Endothelial cell of coronary artery (primary cell): ENCODE results near the gene ALDH2. TPM values are rescaled to one million over a fixed set of nuclear protein-coding genes. Genes with fewer than 3 reads are reported as not detected.

Experiments
- total RNA-seq: library from RNA; depleted of rRNA; stranded (reverse); fragments of >200 nt; gene quantifications from 2 replicates; pipeline ENCODE4 v1.2.3, GENCODE V29; 2014

Gene ALDH2
- 62.4 and 63.2 TPM in 2 replicates for total RNA-seq

DNA sequence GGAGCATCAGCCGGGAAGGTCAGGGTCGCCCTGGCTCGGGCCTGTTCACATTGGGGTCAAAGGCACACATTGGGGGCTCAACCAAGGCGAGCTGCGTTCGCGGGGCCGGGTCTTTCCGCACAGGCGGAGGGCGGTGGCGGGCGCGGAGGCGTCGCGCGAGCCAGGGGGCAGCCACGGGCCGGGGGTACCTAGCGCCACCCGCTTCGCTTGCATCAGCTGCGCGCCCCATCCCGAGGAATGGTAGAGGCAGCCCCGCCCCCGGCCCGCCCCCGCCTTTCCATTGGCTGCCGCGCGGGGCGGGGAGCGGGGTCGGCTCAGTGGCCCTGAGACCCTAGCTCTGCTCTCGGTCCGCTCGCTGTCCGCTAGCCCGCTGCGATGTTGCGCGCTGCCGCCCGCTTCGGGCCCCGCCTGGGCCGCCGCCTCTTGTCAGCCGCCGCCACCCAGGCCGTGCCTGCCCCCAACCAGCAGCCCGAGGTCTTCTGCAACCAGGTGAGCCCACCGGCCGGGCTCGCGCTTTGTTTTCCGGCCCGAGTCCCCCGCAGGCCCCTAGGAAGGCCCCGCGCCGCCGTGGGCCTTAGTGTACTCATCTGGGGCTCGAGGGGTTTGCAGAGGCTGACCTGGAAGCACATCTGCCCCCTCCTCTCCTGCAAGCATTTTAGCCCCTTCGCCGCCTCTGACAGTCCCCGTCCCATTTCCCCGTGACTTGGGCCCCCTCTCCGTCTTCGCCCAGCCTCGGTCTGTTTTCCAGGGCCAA is at the start of gene ALDH2:
TSS of gene ALDH2 (plus strand) at position 326 of the 754 bp plus-strand sequence. CDS start at position 376, 50 bp downstream.

DNA sequence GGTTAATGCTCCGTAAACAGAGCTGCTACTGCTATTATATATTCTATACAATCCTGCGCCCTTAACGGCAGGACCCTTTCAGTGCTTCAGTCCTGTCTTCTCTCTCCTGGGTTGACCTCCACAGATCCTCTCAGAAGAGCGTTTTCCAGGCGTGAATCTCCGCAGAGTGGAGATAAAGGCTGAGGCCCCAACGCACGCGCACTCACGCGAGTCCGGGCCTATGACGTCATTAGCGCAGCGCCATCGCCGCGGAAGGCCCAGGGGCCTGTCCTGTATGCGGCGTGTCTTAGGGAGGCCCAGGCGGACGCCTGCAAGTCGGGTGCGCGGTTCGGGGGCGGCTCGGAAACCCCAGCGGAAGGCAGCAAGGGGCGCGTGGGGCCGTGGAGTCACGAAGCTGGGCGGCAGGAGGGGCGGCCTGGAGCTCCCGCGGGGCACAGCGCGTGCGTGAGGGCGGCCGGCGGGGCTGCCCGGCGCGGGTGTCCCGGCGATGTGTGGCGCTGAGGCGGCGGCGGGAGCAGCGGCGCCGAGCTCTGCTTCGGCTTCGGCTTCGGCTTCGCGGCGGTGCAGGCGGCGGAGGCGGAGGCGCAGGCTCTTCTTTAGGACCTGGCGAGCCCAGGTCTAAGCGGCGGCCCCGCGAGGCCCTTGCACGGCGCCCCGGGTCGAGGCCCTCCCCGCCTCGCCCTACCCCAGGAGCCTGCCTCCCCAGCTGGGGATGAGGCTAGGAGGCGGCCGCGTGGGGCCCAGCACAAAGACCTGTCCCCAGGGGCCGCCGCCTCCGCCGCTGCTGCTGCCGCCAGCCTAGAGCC is 75.2 kb downstream of the ALDH2 start, which contains the start of gene MAPKAPK5:
TSS of gene MAPKAPK5 (plus strand) at position 479 of the 806 bp plus-strand sequence. CDS start 506 bp downstream, outside the sequence.

Other genes with a start within 250 kb of the ALDH2 start
- 15.1 and 28.5 TPM in 2 replicates for gene ATXN2, start 167.6 kb upstream of the ALDH2 start, total RNA-seq
- gene BRAP, start 81.0 kb upstream of the ALDH2 start, total RNA-seq = 16.3 and 18.4 TPM in 2 replicates
- gene ACAD10, start 80.9 kb upstream of the ALDH2 start, total RNA-seq = 7.1 and 12.1 TPM in 2 replicates
- gene MAPKAPK5, start 75.3 kb downstream of the ALDH2 start, total RNA-seq = 26.6 and 29.3 TPM in 2 replicates
- 1.1 and 2.7 TPM in 2 replicates for gene TMEM116, start 246.2 kb downstream of the ALDH2 start, total RNA-seq
- 59.2 and 97.3 TPM in 2 replicates for gene ERP29, start 246.5 kb downstream of the ALDH2 start, total RNA-seq